NCI-H1417 (cell line): ENCODE results near the gene MOSPD2.

ENCODE experiments used
- DNase-seq, 3 experiments: peaks; one replicate each; lab custom pipeline; 2025; lab: John Stamatoyannopoulos, UW

MOSPD2 gene

GRCh38 chrX:14872851-14873675, at the start of gene MOSPD2, which contains the start of gene FANCB:
Gene MOSPD2, plus strand, starts transcription at chrX:14873421. Its CDS starts 108 bp downstream, at chrX:14873529.
Gene FANCB, minus strand, starts transcription at chrX:14873069. Its CDS starts 7,559 bp downstream, at chrX:14865510.
- peak; percentile 98 to 99 (median 99) for DNase-seq

- no peak for DNase-seq
Measured at GRCh38 chrX:14825851-14826250, 47.4 kb upstream of the MOSPD2 start.

GRCh38 chrX:14826319-14826718, 46.9 kb upstream of the MOSPD2 start:
- no peak for DNase-seq

- DNase-seq = no peak
Measured at GRCh38 chrX:14829643-14830042, 43.6 kb upstream of the MOSPD2 start.

GRCh38 chrX:14832151-14832550, 41.1 kb upstream of the MOSPD2 start:
- DNase-seq = no peak

GRCh38 chrX:14832586-14832985, 40.6 kb upstream of the MOSPD2 start:
- no peak for DNase-seq

- DNase-seq = no peak
Measured at GRCh38 chrX:14837155-14837554, 36.1 kb upstream of the MOSPD2 start.

- DNase-seq = no peak
Measured at GRCh38 chrX:14843666-14844065, 29.6 kb upstream of the MOSPD2 start.

GRCh38 chrX:14851526-14851925, 21.7 kb upstream of the MOSPD2 start:
- no peak for DNase-seq

GRCh38 chrX:14864631-14865030, 8.6 kb upstream of the MOSPD2 start:
- DNase-seq = no peak

- no peak for DNase-seq
Measured at GRCh38 chrX:14865201-14865600, 8.0 kb upstream of the MOSPD2 start.

- DNase-seq = no peak
Measured at GRCh38 chrX:14871767-14872166, 1.5 kb upstream of the MOSPD2 start.

- peak in 2 of 3 experiments; percentile 30 to 59 for DNase-seq
Measured at GRCh38 chrX:14872355-14872754, 866 bp upstream of the MOSPD2 start.

- DNase-seq = no peak
Measured at GRCh38 chrX:14873676-14874049, 442 bp downstream of the MOSPD2 start.

GRCh38 chrX:14875624-14876023, 2.4 kb downstream of the MOSPD2 start:
- DNase-seq = peak in 2 of 3 experiments; percentile 24 to 76

- DNase-seq = no peak
Measured at GRCh38 chrX:14883826-14884225, 10.6 kb downstream of the MOSPD2 start.

- DNase-seq = no peak
Measured at GRCh38 chrX:14884714-14885113, 11.5 kb downstream of the MOSPD2 start.

- no peak for DNase-seq
Measured at GRCh38 chrX:14886252-14886651, 13.0 kb downstream of the MOSPD2 start.

GRCh38 chrX:14896273-14896672, 23.1 kb downstream of the MOSPD2 start:
- DNase-seq = no peak

GRCh38 chrX:14897042-14897441, 23.8 kb downstream of the MOSPD2 start:
- DNase-seq = no peak

- DNase-seq = peak in 1 of 3 experiments; percentile 42
Measured at GRCh38 chrX:14899607-14900006, 26.4 kb downstream of the MOSPD2 start.

GRCh38 chrX:14902537-14902936, 29.3 kb downstream of the MOSPD2 start:
- DNase-seq = peak in 1 of 3 experiments; percentile 30

- DNase-seq = no peak
Measured at GRCh38 chrX:14903891-14904290, 30.7 kb downstream of the MOSPD2 start.

GRCh38 chrX:14913241-14913640, 40.0 kb downstream of the MOSPD2 start:
- no peak for DNase-seq
